Measurements from ENCODE around the gene KCNK10.

DNA sequence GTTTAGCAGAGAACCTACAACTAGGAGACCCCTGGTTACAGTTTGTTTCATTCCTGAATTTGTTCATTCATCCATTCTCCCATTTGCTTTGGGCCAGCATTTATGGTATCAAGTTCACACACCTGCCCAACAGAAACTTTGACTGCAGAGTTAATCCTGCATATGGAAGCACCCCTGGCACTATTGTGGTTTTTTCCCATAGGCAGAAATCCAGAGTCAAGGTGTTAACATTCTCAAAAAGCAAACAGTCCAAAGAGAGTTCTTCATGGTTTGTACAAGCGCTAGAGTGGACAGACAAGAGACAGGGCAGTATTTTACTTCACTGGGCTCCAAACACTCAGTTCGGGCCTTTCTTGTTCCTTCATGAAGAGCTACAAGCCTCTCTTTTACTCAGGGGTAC, 51.9 kb downstream of the KCNK10 start:
- TF ChIP-seq EZH2 (IDR thresholded peaks at IDR 0.05; ENCODE audit: borderline replicate concordance, insufficient read depth, low read depth, low read length, poor library complexity, severe bottlenecking) (no peak), CTCF (IDR thresholded peaks at IDR 0.05) (no peak)
